PFSK-1 (cell line): ENCODE measurements around the gene LCN15.
A peak's percentile ranks its signal among the peaks of the same experiment; 100 is the strongest.

Experiments
- FOXP2 ChIP-seq: optimal IDR thresholded peaks from 2 replicates; pipeline ENCODE3; 2011; ENCODE audit warnings: borderline replicate concordance, control low read depth, inconsistent platforms; ENCODE audit not compliant: insufficient read depth; ENCODE audit errors: extremely low read length, extremely low read depth
- POLR2AphosphoS5 ChIP-seq: IDR thresholded peaks from 2 replicates; pipeline ENCODE4 v1.6.1; 2012; ENCODE audit warnings: low read depth, mild to moderate bottlenecking, control low read depth, low read length, moderate library complexity
- REST ChIP-seq, 2 experiments: IDR thresholded peaks; 2 replicates each; pipeline versions ENCODE4 v1.6.1 to v1.8.0; 2011 to 2012; ENCODE audit warnings: low read depth in 2 of 2, low read length in 2 of 2, control low read depth in 1 of 2, inconsistent platforms in 1 of 2, mild to moderate bottlenecking in 1 of 2, moderate library complexity in 1 of 2; ENCODE audit not compliant: insufficient read depth in 1 of 2
- SIN3A ChIP-seq: IDR thresholded peaks from 2 replicates; pipeline ENCODE4 v1.6.1; 2012; ENCODE audit warnings: mild to moderate bottlenecking, low read length, moderate library complexity, borderline replicate concordance; ENCODE audit not compliant: insufficient read depth
- TAF1 ChIP-seq: IDR thresholded peaks from 2 replicates; pipeline ENCODE4 v1.6.1; 2012; ENCODE audit warnings: low read length, control low read depth, borderline replicate concordance; ENCODE audit not compliant: insufficient read depth

LCN15 gene

GRCh38 chr9:136725612-136726011, 38.7 kb downstream of the LCN15 start:
- no peak for TF ChIP-seq SIN3A
- TF ChIP-seq TAF1, result no peak
- TF ChIP-seq FOXP2, result no peak
- no peak for TF ChIP-seq POLR2AphosphoS5
- no peak for TF ChIP-seq REST (IDR thresholded peaks at IDR 0.05; ENCODE audit: insufficient read depth in 1 of 2, low read depth in 2 of 2, low read length in 2 of 2)

DNA sequence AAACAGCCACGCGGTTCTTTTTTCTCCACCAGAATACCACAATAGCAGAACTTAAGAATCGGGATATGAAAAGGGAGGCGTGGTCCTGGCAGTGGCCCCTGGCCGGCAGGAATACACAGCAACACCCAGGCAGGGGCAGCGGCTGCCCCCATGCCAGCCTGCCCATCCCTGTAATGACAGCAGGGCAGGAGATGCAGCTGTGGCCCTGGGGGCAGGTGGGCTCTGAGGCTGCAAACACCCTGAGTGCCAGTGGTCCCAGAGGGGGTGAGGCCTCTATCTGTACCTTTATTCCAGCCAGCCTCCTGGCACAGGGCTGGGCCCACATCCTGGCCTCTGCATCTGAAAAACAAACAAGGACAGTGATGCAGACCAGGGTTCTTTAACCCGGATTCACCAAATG, 39.5 kb downstream of the LCN15 start:
- TF ChIP-seq REST (IDR thresholded peaks at IDR 0.05; ENCODE audit: insufficient read depth in 1 of 2, low read depth in 2 of 2, low read length in 2 of 2), result no peak
- no peak for TF ChIP-seq TAF1
- TF ChIP-seq SIN3A, result no peak
- no peak for TF ChIP-seq FOXP2
- TF ChIP-seq POLR2AphosphoS5, result no peak; the same call in 1 of the 2 replicates

- TF ChIP-seq POLR2AphosphoS5 (peak; percentile 52), REST (IDR thresholded peaks at IDR 0.05; ENCODE audit: insufficient read depth in 1 of 2, low read depth in 2 of 2, low read length in 2 of 2) (no peak)
Measured at GRCh38 chr9:136723989-136724388, 40.3 kb downstream of the LCN15 start.

- TF ChIP-seq REST (IDR thresholded peaks at IDR 0.05; ENCODE audit: insufficient read depth in 1 of 2, low read depth in 2 of 2, low read length in 2 of 2), result no peak
- peak; percentile 64; the same call in 1 of the 2 replicates for TF ChIP-seq POLR2AphosphoS5
- peak; percentile 9; the same call in 1 of the 2 replicates for TF ChIP-seq SIN3A
- no peak for TF ChIP-seq FOXP2
- no peak for TF ChIP-seq TAF1
Measured at GRCh38 chr9:136723362-136723976, 40.8 kb downstream of the LCN15 start.

DNA sequence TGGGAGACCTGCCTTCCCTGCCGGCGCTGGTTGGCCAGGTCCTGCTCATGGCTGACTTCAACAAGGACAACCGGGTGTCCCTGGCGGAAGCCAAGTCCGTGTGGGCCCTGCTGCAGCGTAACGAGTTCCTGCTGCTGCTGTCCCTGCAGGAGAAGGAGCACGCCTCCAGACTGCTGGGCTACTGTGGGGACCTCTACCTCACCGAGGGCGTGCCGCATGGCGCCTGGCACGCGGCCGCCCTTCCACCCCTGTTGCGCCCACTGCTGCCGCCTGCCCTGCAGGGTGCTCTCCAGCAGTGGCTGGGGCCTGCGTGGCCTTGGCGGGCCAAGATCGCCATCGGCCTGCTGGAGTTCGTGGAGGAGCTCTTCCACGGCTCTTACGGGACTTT, 41.4 kb downstream of the LCN15 start:
- TF ChIP-seq REST (IDR thresholded peaks at IDR 0.05; ENCODE audit: insufficient read depth in 1 of 2, low read depth in 2 of 2, low read length in 2 of 2), result no peak
- no peak for TF ChIP-seq FOXP2
- no peak for TF ChIP-seq POLR2AphosphoS5
- TF ChIP-seq TAF1, result no peak
- TF ChIP-seq SIN3A, result no peak
